GM21447 (cell line): ENCODE results near the gene CELF6.

Experiments used
- ATAC-seq: cut with Tn5 transposase; IDR thresholded peaks from one replicate; pipeline ENCODE4 v1.9.1; 2021; ENCODE audit not compliant: unreplicated experiment

Gene CELF6

GRCh38 chr15:72272213-72272996 is 47.6 kb downstream of the CELF6 start, which contains the start of gene PARP6:
Gene PARP6 (minus strand): TSS chr15:72272554. CDS start chr15:72267477, 5,077 bp downstream.
- ATAC-seq: peak; percentile 89

GRCh38 chr15:72271895-72272212 is 48.1 kb downstream of the CELF6 start:
- no peak for ATAC-seq

- no peak for ATAC-seq
Measured at GRCh38 chr15:72271221-72271620, 48.7 kb downstream of the CELF6 start.

GRCh38 chr15:72269739-72270138 is 50.2 kb downstream of the CELF6 start:
- ATAC-seq: no peak

GRCh38 chr15:72265031-72265430 is 54.9 kb downstream of the CELF6 start:
- no peak for ATAC-seq

- ATAC-seq: no peak
Measured at GRCh38 chr15:72252663-72253299, 67.2 kb downstream of the CELF6 start.

GRCh38 chr15:72249142-72249810 is 70.7 kb downstream of the CELF6 start:
- ATAC-seq: no peak

GRCh38 chr15:72248514-72248913 is 71.4 kb downstream of the CELF6 start:
- ATAC-seq: no peak

GRCh38 chr15:72242775-72243370 is 77.1 kb downstream of the CELF6 start:
- no peak for ATAC-seq

- no peak for ATAC-seq
Measured at GRCh38 chr15:72239652-72240051, 80.3 kb downstream of the CELF6 start.

GRCh38 chr15:72238586-72238985 is 81.4 kb downstream of the CELF6 start:
- no peak for ATAC-seq

GRCh38 chr15:72237853-72238224 is 82.1 kb downstream of the CELF6 start:
- ATAC-seq: no peak

GRCh38 chr15:72237029-72237852 is 82.7 kb downstream of the CELF6 start:
- ATAC-seq: peak; percentile 83

- no peak for ATAC-seq
Measured at GRCh38 chr15:72236381-72237003, 83.5 kb downstream of the CELF6 start.

GRCh38 chr15:72235298-72235697 is 84.7 kb downstream of the CELF6 start:
- ATAC-seq: no peak
